ENCODE measurements around the gene DCLRE1C. TPM values are rescaled to one million over a fixed set of nuclear protein-coding genes. Genes with fewer than 3 reads are reported as not detected.
"Not testable (repeated sequence)": the region's sequence is repeated elsewhere in the genome, so short reads cannot be mapped to it uniquely, and the experiment has no call there.

The DCLRE1C gene
- polyA plus RNA-seq, 4 donors = 12.8 to 20.5 (median 16.7) TPM

- no peak for DNase-seq (ENCODE audit: low read depth in 4 of 4, low spot score in 2 of 4)
These were observed 6.6 kb downstream of the DCLRE1C start for GRCh38 chr10:14947268-14947667.

- no peak for DNase-seq (ENCODE audit: low read depth in 4 of 4, low spot score in 2 of 4)
These were observed 8.8 kb downstream of the DCLRE1C start for GRCh38 chr10:14945108-14945507.

DNA sequence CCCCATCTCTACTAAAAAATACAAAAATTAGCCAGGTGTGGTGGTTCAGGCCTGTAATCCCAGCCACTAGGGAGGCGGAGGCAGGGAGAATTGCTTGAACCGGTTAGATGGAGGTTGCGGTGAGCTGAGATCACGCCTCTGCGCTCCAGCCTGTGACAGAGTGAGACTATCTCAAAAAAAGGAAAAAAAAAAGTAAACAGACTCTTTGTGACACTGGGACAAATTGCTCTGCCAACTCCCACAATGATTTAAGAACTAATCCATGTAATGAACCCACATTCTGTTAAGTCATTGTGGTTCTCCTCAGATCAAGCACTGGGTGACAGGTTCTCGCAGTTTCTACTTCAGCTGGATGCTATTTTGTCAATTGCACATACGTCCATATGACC is 11.0 kb downstream of the DCLRE1C start:
- DNase-seq (ENCODE audit: low read depth in 4 of 4, low spot score in 2 of 4) = not testable (repeated sequence)

DNA sequence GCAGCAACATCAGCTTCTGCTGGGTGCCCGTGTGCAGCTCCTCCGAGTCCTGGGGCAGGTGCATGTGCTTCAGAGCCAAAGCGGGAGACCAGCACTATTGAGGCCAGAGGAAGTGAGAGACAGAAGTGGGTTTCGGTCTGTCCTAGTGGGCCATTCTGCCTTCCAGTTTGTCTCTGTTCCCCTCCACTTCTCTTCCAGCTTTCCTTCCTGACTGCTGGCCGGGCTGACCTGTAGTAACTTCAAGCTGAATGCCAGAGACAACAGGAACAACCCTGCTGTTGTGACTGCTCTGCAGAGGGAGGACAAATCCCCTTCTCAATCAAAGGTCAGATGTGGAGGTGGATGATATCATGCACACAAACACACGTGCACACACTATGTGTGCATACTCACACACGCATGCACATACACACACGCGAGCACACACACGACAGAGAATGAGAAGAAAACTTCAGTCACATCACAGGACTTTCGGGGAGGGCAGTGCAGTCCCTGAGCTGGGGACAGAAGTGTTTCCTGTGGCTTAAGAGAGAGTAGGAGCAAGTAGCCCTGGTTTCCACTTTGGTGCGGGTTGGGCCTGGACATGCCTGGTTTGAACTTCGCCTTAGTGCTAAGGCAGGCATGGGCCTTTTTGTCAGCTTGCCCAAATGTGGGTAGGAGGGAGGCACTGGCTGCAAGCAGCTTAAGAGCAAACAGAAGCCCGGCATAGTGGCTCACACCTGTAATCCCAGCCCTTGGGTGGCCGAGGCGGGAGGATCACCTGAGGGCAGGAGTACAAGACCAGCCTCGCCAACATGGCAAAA is 11.5 kb downstream of the DCLRE1C start:
- DNase-seq (ENCODE audit: low read depth in 4 of 4, low spot score in 2 of 4) = not testable (repeated sequence)

- DNase-seq (ENCODE audit: low read depth in 4 of 4, low spot score in 2 of 4) = not testable (repeated sequence)
These were observed 14.9 kb downstream of the DCLRE1C start for GRCh38 chr10:14938971-14939370.

DNA sequence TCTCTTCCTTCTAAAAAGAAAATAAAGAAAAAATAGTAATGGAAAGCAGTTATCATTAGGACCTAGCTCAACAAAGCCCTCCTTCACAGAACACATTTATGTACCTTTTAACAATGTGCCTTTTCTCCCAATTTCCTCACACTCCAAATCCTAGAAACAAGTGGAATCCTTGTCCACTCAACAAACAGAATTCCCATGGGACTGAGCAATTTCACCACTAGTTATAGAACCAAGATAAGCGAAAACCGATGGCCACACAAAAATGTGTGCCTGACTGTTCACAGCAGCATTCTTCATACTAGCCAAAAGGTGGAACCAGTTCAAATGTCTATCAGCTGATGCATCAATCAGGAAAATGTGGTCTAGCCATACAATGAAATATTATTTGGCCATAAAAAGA is 17.3 kb downstream of the DCLRE1C start:
- DNase-seq (ENCODE audit: low read depth in 4 of 4, low spot score in 2 of 4) = no peak

GRCh38 chr10:14930610-14931009 is 23.3 kb downstream of the DCLRE1C start:
- DNase-seq (ENCODE audit: low read depth in 4 of 4, low spot score in 2 of 4) = no peak

- no peak for DNase-seq (ENCODE audit: low read depth in 4 of 4, low spot score in 2 of 4)
These were observed 27.0 kb downstream of the DCLRE1C start for GRCh38 chr10:14926722-14927416.

DNA sequence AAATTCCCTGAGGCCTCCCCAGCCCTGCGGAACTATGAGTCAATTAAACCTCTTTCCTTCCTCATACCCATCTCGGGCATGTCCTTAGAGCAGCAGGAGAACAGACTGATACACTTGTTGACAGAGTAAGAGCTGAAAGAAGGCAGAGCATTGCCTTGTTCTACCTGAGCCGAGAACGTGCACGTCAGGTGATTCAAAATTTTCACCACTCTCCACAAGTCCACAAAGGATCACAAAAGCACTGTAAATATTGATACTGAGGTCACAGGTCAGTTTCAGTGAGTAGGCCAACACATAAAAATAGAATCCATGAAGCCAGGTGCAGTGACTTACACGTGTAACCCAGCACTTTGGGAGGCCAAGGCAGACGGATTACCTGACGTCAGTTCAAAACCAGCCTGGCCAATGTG is 27.8 kb downstream of the DCLRE1C start:
- no peak for DNase-seq (ENCODE audit: low read depth in 4 of 4, low spot score in 2 of 4)

DNA sequence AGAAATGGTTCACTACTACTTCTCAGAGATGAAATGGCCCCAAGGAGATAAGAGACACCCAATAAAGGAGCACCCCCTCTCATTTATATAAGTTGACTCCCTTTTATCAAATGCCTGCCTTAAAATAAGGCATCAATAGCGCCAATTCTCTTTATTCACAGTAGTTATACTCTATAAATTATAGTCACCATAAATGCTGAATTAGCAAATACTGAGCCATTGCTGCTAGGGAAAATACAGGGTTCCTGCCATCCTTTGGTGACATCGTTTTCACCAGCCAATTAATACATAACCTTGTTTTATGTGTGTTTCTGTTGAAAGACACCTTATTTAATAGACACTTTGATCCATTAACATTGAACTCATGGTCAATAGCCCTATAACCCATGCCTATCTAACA is 28.6 kb downstream of the DCLRE1C start:
- DNase-seq (ENCODE audit: low read depth in 4 of 4, low spot score in 2 of 4) = no peak

DNA sequence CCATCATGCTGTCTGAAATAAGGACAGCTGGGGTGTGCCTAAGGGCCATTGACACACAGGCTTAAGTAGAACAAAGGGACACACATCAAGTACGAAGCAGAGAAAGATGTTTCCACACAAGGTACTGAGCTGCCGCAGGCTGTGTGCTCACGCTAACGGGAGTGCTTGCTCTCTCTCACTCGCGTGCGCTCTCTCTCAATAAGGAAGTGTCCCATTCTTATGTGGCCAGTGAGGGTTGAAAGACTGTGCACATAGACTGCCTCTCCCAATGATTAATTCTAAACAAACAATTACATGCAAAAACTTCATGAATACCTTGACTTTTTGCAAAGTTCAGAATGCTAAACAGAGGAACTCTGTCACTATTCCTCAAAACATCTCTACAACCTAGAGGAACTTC is 29.9 kb downstream of the DCLRE1C start:
- no peak for DNase-seq (ENCODE audit: low read depth in 4 of 4, low spot score in 2 of 4)

DNA sequence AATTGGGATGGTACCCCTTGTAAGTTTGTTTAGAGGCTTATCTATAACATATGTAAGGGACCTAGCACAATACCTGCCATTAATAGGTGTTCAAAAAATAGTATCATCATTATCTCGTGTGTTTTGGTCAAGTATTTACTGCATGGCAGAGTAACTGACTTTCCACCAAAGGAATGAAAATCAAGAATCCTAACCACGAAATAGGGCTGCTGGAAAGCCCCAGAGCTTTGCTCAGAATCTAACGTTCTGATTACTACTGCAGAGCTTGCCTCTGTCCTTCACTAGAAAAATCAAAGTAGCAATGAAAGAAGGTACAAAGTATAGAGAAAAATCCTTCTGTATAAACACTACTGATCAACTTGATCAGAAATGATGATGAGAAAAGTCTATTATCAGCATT is 34.9 kb downstream of the DCLRE1C start:
- no peak for DNase-seq (ENCODE audit: low read depth in 4 of 4, low spot score in 2 of 4)

DNA sequence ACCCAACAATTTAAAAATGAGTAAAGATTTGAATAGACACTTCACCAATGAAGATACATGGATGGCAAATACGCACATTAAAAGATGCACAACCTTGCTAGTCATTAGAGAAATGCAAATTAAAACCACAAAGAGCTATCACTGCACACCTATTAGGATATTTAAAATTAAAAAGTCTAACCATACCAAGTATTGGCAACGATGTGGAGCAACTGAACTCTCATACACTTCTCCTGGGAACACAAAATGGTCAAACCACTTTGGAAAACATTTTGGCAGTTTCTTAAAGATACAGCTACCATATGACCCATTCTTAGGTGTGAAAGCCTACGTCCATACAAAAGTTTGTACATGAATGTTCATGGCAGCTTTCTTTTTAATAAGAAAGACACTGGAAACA is 36.1 kb downstream of the DCLRE1C start:
- DNase-seq (ENCODE audit: low read depth in 4 of 4, low spot score in 2 of 4) = no peak

DNA sequence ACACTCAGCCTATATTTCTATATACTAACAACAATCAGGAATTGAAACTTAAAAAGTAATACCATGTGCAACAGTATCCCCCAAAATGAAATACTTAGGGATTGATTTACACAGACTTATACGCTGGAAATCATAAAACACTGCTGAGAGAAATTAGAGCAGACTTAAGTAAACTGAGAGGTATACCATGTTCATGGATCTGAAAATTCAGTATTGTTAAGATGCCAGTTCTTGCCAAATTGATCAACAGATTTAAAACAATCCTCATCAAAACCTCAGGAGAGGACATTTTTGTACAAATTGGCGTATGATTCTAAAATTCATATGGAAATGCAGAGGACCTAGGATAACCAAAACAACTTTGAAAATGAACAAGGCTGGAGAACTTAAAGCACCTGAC is 37.3 kb downstream of the DCLRE1C start:
- DNase-seq (ENCODE audit: low read depth in 4 of 4, low spot score in 2 of 4) = no peak

- DNase-seq (ENCODE audit: low read depth in 4 of 4, low spot score in 2 of 4) = no peak
These were observed 42.1 kb downstream of the DCLRE1C start for GRCh38 chr10:14911801-14912200.

DNA sequence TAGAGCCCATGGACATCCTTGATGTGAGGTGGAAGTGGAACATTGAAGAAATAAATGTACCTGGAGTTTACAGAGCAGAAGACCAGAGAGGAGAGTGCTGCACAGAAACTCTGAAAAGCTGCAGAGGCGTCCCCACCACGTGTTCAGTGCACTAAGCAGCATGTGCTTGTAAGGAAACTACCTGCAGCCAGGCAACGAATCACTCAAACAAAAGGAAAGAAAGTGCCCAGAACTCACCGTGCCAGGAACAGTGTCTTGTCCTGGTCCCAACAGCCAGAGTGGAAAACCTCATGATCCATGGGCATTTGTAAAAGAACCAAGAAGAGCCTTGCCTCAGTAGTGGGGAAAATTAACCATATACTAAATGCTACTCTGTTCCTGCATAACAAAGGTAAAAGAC is 42.9 kb downstream of the DCLRE1C start:
- DNase-seq (ENCODE audit: low read depth in 4 of 4, low spot score in 2 of 4) = no peak

DNA sequence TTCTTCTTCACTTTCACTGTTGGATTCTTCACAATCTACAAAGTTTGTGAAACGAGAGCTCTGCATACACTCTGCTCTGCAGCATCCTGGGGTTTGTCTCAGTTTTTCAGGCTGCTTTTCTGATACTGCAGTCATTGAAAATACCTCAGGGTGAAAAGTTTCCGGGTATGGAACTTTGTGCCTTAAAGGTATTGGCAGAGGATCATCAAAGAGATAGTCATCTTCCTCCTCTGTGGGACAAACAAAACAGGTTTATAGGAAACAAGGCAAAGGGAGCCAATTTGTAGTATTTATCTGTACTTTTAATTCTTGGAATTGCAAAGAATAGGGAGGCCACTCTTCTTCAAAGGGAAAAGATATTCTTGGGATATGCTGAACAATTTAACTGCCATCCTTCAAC is 44.8 kb downstream of the DCLRE1C start:
- no peak for DNase-seq (ENCODE audit: low read depth in 4 of 4, low spot score in 2 of 4)

- not testable (repeated sequence) for DNase-seq (ENCODE audit: low read depth in 4 of 4, low spot score in 2 of 4)
These were observed 46.3 kb downstream of the DCLRE1C start for GRCh38 chr10:14907591-14907990.

GRCh38 chr10:14906765-14907164 is 47.1 kb downstream of the DCLRE1C start:
- DNase-seq (ENCODE audit: low read depth in 4 of 4, low spot score in 2 of 4) = no peak

DNA sequence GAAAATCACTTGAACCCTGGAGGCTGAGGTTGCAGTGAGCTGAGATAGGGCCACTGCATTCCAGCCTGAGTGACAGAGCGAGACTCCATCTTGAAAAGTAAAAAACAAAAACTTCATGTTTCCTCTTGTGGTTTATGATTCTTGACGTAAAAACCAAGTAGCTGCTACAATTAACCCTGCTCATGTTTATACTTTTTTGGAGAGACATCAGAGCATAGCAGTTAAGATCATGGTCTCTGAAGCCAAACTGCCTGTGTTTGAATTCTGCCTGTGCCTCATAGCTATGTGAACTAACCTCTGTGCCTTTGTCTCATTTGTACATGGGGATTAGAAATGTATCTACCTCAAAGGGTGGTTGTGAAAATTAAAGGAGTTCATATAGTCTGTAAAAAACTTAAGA is 48.0 kb downstream of the DCLRE1C start:
- no peak for DNase-seq (ENCODE audit: low read depth in 4 of 4, low spot score in 2 of 4)

DNA sequence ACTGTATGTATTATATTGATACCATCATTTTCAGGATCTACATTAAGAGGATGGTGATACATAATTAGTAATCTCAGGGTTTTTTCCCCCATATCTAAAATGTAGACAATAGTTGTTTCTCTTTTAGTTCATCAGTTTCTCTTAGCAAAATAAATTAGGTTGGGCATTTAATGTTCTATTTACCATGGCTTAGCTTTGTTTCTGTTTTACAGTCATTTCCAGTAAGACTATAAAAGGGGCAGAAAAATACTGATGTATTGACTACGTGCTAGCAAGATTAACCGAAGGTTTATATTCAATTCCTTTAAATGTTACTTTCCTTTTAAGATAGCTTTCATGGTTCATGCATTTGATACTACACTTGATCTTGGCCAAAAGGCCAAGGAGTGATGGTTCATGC is 49.0 kb downstream of the DCLRE1C start:
- no peak for DNase-seq (ENCODE audit: low read depth in 4 of 4, low spot score in 2 of 4)

DNA sequence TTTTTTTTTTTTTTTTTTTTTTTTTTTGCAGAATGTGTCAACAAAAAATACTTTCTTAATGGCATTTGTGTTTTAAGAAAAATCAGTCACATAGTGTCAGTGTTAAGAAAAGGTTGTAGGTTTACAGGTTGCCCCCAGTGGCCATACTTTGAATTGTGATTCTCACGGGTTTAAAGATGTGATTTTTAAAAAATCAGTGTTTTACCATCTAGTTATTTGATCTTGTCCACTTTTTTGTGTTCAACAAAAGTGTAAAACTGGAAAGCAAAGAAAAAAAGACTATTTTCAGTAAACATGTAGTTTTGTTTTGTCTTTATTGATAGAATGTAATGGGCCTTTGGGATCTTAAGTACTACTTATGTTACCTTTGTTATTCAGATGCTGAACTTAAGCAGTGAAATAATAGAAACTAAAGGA is 49.6 kb downstream of the DCLRE1C start:
- DNase-seq (ENCODE audit: low read depth in 4 of 4, low spot score in 2 of 4) = no peak
